H9 (cell line): ENCODE measurements around the gene TMEM121. TPM values are rescaled to one million over a fixed set of nuclear protein-coding genes. Genes with fewer than 3 reads are reported as not detected.

Experiments
- DNase-seq: peaks from one replicate; pipeline ENCODE4 v3.0.0-alpha.2; 2017
- H2AFZ ChIP-seq: one replicate; pipeline ENCODE4 v1.6.1; 2013; ENCODE audit warnings: mild to moderate bottlenecking, low read length, control low read depth, moderate library complexity
- H2AK5ac ChIP-seq: 2 replicates; pipeline ENCODE4 v1.6.1; 2013; ENCODE audit warnings: low read length, control low read depth, mixed read lengths; ENCODE audit not compliant: insufficient read length
- H2BK120ac ChIP-seq: one replicate; pipeline ENCODE4 v1.6.1; 2013; ENCODE audit warnings: low read depth, mild to moderate bottlenecking, low read length, control low read depth, inconsistent platforms; ENCODE audit not compliant: poor library complexity, severe bottlenecking
- H2BK12ac ChIP-seq: 2 replicates; pipeline ENCODE4 v1.6.1; 2013; ENCODE audit warnings: low read length, control low read depth, mixed read lengths, low read depth; ENCODE audit not compliant: insufficient read length
- H2BK15ac ChIP-seq: 2 replicates; pipeline ENCODE4 v1.6.1; 2013; ENCODE audit warnings: low read depth, low read length, control low read depth
- H2BK20ac ChIP-seq: one replicate; pipeline ENCODE4 v1.6.1; 2013; ENCODE audit warnings: low read depth, mild to moderate bottlenecking, low read length, control low read depth, inconsistent platforms; ENCODE audit not compliant: poor library complexity, severe bottlenecking
- H2BK5ac ChIP-seq: 2 replicates; pipeline ENCODE4 v1.6.1; 2013; ENCODE audit warnings: low read length, control low read depth, mixed read lengths; ENCODE audit not compliant: insufficient read length
- H3K14ac ChIP-seq: 2 replicates; pipeline ENCODE4 v1.6.1; 2013; ENCODE audit warnings: low read length, control low read depth; ENCODE audit not compliant: insufficient read depth
- H3K18ac ChIP-seq: 2 replicates; pipeline ENCODE4 v1.6.1; 2013; ENCODE audit warnings: low read depth, mild to moderate bottlenecking, mixed read lengths, low read length, control low read depth; ENCODE audit not compliant: insufficient read length
- H3K23ac ChIP-seq: 2 replicates; pipeline ENCODE4 v1.6.1; 2013; ENCODE audit warnings: low read length, control low read depth, mixed read lengths, low read depth; ENCODE audit not compliant: insufficient read length
- H3K23me2 ChIP-seq: 2 replicates; pipeline ENCODE4 v1.6.1; 2013; ENCODE audit warnings: low read depth, mild to moderate bottlenecking, mixed read lengths, low read length, control low read depth; ENCODE audit not compliant: insufficient read length, poor library complexity, severe bottlenecking
- H3K27ac ChIP-seq: 2 replicates; pipeline ENCODE4 v1.5.1; 2013; ENCODE audit warnings: low read length, control low read depth, mixed read lengths, low read depth; ENCODE audit not compliant: insufficient read length
- H3K27me3 ChIP-seq: 2 replicates; pipeline ENCODE4 v1.6.1; 2013; ENCODE audit warnings: low read length, control low read depth, inconsistent platforms; ENCODE audit not compliant: insufficient read depth
- H3K4ac ChIP-seq: 2 replicates; pipeline ENCODE4 v1.6.1; 2013; ENCODE audit warnings: low read depth, mild to moderate bottlenecking, control low read depth, inconsistent platforms, low read length, moderate library complexity
- H3K4me1 ChIP-seq: 2 replicates; pipeline ENCODE4 v1.6.1; 2013; ENCODE audit warnings: low read length, control low read depth, inconsistent platforms; ENCODE audit not compliant: insufficient read depth
- H3K4me2 ChIP-seq: 2 replicates; pipeline ENCODE4 v1.6.1; 2013; ENCODE audit warnings: low read length, control low read depth, mixed read lengths; ENCODE audit not compliant: insufficient read length, insufficient read depth
- H3K56ac ChIP-seq: 2 replicates; pipeline ENCODE4 v1.6.1; 2013; ENCODE audit warnings: low read depth, mild to moderate bottlenecking, mixed read lengths, low read length, control low read depth; ENCODE audit not compliant: insufficient read length
- H3K79me1 ChIP-seq: 2 replicates; pipeline ENCODE4 v1.6.1; 2013; ENCODE audit warnings: low read depth, mild to moderate bottlenecking, moderate library complexity, low read length, control low read depth, inconsistent platforms; ENCODE audit not compliant: insufficient read depth, poor library complexity, severe bottlenecking
- H3K79me2 ChIP-seq: 2 replicates; pipeline ENCODE4 v1.6.1; 2013; ENCODE audit warnings: low read length, control low read depth, inconsistent platforms; ENCODE audit not compliant: insufficient read depth
- H3K9ac ChIP-seq: 2 replicates; pipeline ENCODE4 v1.6.1; 2013; ENCODE audit warnings: low read length, control low read depth, mixed read lengths; ENCODE audit not compliant: insufficient read length; ENCODE audit errors: extremely low read depth
- H3K9me3 ChIP-seq: one replicate; pipeline ENCODE4 v1.6.1; 2013; ENCODE audit warnings: low read depth, low read length, inconsistent platforms; ENCODE audit not compliant: control insufficient read depth
- H3T11ph ChIP-seq: one replicate; pipeline ENCODE4 v1.6.1; 2013; ENCODE audit warnings: mild to moderate bottlenecking, low read length, control low read depth, inconsistent platforms
- H4K20me1 ChIP-seq: one replicate; pipeline ENCODE4 v1.6.1; 2013; ENCODE audit not compliant: control insufficient read depth, insufficient read length, insufficient read depth
- H4K5ac ChIP-seq: 2 replicates; pipeline ENCODE4 v1.6.1; 2013; ENCODE audit warnings: low read depth, mild to moderate bottlenecking, mixed read lengths, low read length, control low read depth; ENCODE audit not compliant: insufficient read length
- H4K8ac ChIP-seq: replicated peaks from 2 replicates; pipeline ENCODE4 v1.6.1; 2013; ENCODE audit warnings: low read length, control low read depth, mixed read lengths, low read depth; ENCODE audit not compliant: insufficient read length
- H4K91ac ChIP-seq: 2 replicates; pipeline ENCODE4 v1.6.1; 2013; ENCODE audit warnings: low read depth, mild to moderate bottlenecking, moderate library complexity, mixed read lengths, low read length, control low read depth; ENCODE audit not compliant: insufficient read length
- H3K27ac Mint-ChIP-seq, 3 experiments: 2 replicates in 2 of 3; 3 replicates in 1 of 3; pipeline ENCODE4 v1.8.0; 2020 to 2021; ENCODE audit warnings: mixed read lengths in 3 of 3, mild to moderate bottlenecking in 1 of 3, moderate library complexity in 1 of 3
- H3K27me3 Mint-ChIP-seq: 2 replicates; pipeline ENCODE4 v1.8.0; 2021; ENCODE audit warnings: low read depth, mild to moderate bottlenecking, moderate library complexity, mixed read lengths
- H3K36me3 Mint-ChIP-seq, 3 experiments: 2 replicates in 2 of 3; 3 replicates in 1 of 3; pipeline ENCODE4 v1.8.0; 2020 to 2021; ENCODE audit warnings: low read depth in 3 of 3, mixed read lengths in 3 of 3; ENCODE audit not compliant: insufficient read depth in 1 of 3
- H3K4me1 Mint-ChIP-seq, 2 experiments: 2 replicates each; pipeline ENCODE4 v1.8.0; 2020; ENCODE audit warnings: mixed read lengths in 2 of 2
- H3K4me3 Mint-ChIP-seq, 2 experiments: 2 replicates in 1 of 2; 3 replicates in 1 of 2; pipeline ENCODE4 v1.8.0; 2020 to 2021; ENCODE audit warnings: mild to moderate bottlenecking in 2 of 2, mixed read lengths in 2 of 2, moderate library complexity in 1 of 2
- H3K9me3 Mint-ChIP-seq, 2 experiments: 2 replicates in 1 of 2; 3 replicates in 1 of 2; pipeline ENCODE4 v1.8.0; 2020; ENCODE audit warnings: mild to moderate bottlenecking in 2 of 2, mixed read lengths in 2 of 2, moderate library complexity in 1 of 2
- CTCF ChIP-seq: fragments of 200-600 bp; sonication (generic); conservative IDR thresholded peaks from 3 replicates; pipeline ENCODE4 v1.8.0; 2021; ENCODE audit warnings: antibody characterized with exemption, mild to moderate bottlenecking
- WGBS: extraction: QIAGEN DNeasy Blood & Tissue Kit; methylation state at CpG from one replicate; pipeline ENCODE4 v1.1.7; 2013; ENCODE audit warnings: missing lambda C conversion rate, low lambda C conversion rate, mixed read lengths; ENCODE audit not compliant: insufficient read length; ENCODE audit errors: extremely low coverage; 5-methylcytosine and 5-hydroxymethylcytosine counted together
- total RNA-seq: library from RNA; stranded (reverse); gene quantifications from 2 replicates; pipeline ENCODE4 v1.2.1, GENCODE V29; 2021

The TMEM121 gene
- total RNA-seq, 1 experiment from 2014 or later: 2.6 TPM

GRCh38 chr14:105486974-105487448, 39.4 kb upstream of the TMEM121 start:
- H3K27me3 Mint-ChIP-seq: peaks cover 68% of the 10 kb centered on the region
- DNase-seq: no peak
- no CpG with 5 or more reads among the region's 45 CpGs for whole genome bisulfite sequencing

More at GRCh38 chr14:105486974-105487448, 39.4 kb upstream of the TMEM121 start:
- Mint-ChIP-seq H3K4me1 (peaks cover 9 to 18% of the 10 kb centered on the region in 2 experiments), H3K36me3 (no peaks in the 10 kb centered on the region; a peak in 1 of 7 replicates), H3K4me3 (peak overlapping the region; percentile 17 to 75; a peak in 4 of 5 replicates), H3K27ac (no peak overlapping the region), H3K9me3 (peaks cover 0 to 4% of the 10 kb centered on the region in 2 experiments; a peak in 1 of 5 replicates)
- peaks cover 6% of the 10 kb centered on the region for H3K23me2 ChIP-seq
- TF ChIP-seq CTCF: no peak
- H3K9ac ChIP-seq: no peak overlapping the region
- peak overlapping the region; percentile 15 for H3K4me2 ChIP-seq
- H3K9me3 ChIP-seq: no peaks in the 10 kb centered on the region
- no peaks in the 10 kb centered on the region for H3K79me2 ChIP-seq
- H3K27me3 ChIP-seq: peaks cover 26% of the 10 kb centered on the region; the same call in 1 of the 2 replicates
- H3K4ac ChIP-seq: no peak overlapping the region
- H2BK12ac ChIP-seq: no peak overlapping the region
- no peak overlapping the region for H4K91ac ChIP-seq
- peak overlapping the region; percentile 27 for H3K18ac ChIP-seq
- no peak overlapping the region for H3K23ac ChIP-seq
- no peak overlapping the region for H2BK120ac ChIP-seq
- H3T11ph ChIP-seq: no peak overlapping the region
- no peak overlapping the region for H2BK20ac ChIP-seq
- no peak overlapping the region for H2AFZ ChIP-seq
- H4K20me1 ChIP-seq: no peaks in the 10 kb centered on the region
- no peak overlapping the region for H4K8ac ChIP-seq
- no peak overlapping the region for H3K56ac ChIP-seq
- H2BK5ac ChIP-seq: no peak overlapping the region
- H3K4me1 ChIP-seq: no peaks in the 10 kb centered on the region
- no peak overlapping the region for H3K27ac ChIP-seq
- no peaks in the 10 kb centered on the region for H3K79me1 ChIP-seq
- no peak overlapping the region for H2BK15ac ChIP-seq
- no peak overlapping the region for H2AK5ac ChIP-seq
- no peak overlapping the region for H4K5ac ChIP-seq
- peak overlapping the region; percentile 8; the same call in 1 of the 2 replicates for H3K14ac ChIP-seq
